K562 treated with DMSO at 1 percent for 48 hours (cell line): ENCODE data around the gene FZR1. TPM values are rescaled to one million over a fixed set of nuclear protein-coding genes. Genes with fewer than 3 reads are reported as not detected.

Experiments used
- total RNA-seq: library from RNA; unstranded; fragments of 300-600 nt; gene quantifications from 2 replicates; pipeline ENCODE4 v1.2.3, GENCODE V29; 2022; ENCODE audit warnings: low replicate concordance; ENCODE audit errors: extremely low read depth

The FZR1 gene
- not detected in 2 replicates for total RNA-seq

GRCh38 chr19:3505598-3506383 lies at the start of gene FZR1:
TSS of gene FZR1 (plus strand) at chr19:3506311. CDS start at chr19:3522990, 16,679 bp downstream.

GRCh38 chr19:3480383-3481091 lies 25.6 kb upstream of the FZR1 start, which contains the start of gene SMIM24:
TSS of gene SMIM24 (minus strand) at chr19:3480525. CDS start at chr19:3480463, 62 bp downstream.

GRCh38 chr19:3483226-3483628 lies 22.9 kb upstream of the FZR1 start, which contains the start of gene SMIM44:
TSS of gene SMIM44 (minus strand) at chr19:3483441. CDS start at chr19:3483403, 38 bp downstream.

GRCh38 chr19:3500429-3501101 lies 5.5 kb upstream of the FZR1 start, which contains the start of gene DOHH:
TSS of gene DOHH (minus strand) at chr19:3500674. CDS start at chr19:3496814, 3,860 bp downstream.

GRCh38 chr19:3538965-3539755 lies 33.0 kb downstream of the FZR1 start, which contains the start of gene TEKTIP1:
TSS of gene TEKTIP1 (plus strand) at chr19:3539174. CDS start at chr19:3539178, 4 bp downstream.

GRCh38 chr19:3557461-3558248 lies 51.5 kb downstream of the FZR1 start, which contains the start of gene MFSD12:
TSS of gene MFSD12 (minus strand) at chr19:3557586. CDS start at chr19:3557403, 183 bp downstream.

GRCh38 chr19:3572855-3573161 lies 66.7 kb downstream of the FZR1 start, which contains the start of gene HMG20B:
TSS of gene HMG20B (plus strand) at chr19:3572944. CDS start at chr19:3573310, 366 bp downstream.

GRCh38 chr19:3585301-3586126 lies 79.4 kb downstream of the FZR1 start, which contains the start of gene GIPC3:
TSS of gene GIPC3 (plus strand) at chr19:3585478. CDS start at chr19:3585598, 120 bp downstream.

Other genes starting within 250 kb of the FZR1 start
- gene NFIC, start 139.7 kb upstream of the FZR1 start, total RNA-seq = not detected in 2 replicates
- gene SMIM24, start 25.8 kb upstream of the FZR1 start, total RNA-seq = not detected in 2 replicates
- gene SMIM44, start 22.9 kb upstream of the FZR1 start, total RNA-seq = not detected in 2 replicates
- gene DOHH, start 5.6 kb upstream of the FZR1 start, total RNA-seq = not detected in 2 replicates
- not detected in 2 replicates for gene TEKTIP1, start 32.9 kb downstream of the FZR1 start, total RNA-seq
- gene MFSD12, start 51.3 kb downstream of the FZR1 start, total RNA-seq = not detected in 2 replicates
- gene HMG20B, start 66.6 kb downstream of the FZR1 start, total RNA-seq = not detected in 2 replicates
- gene GIPC3, start 79.2 kb downstream of the FZR1 start, total RNA-seq = not detected in 2 replicates
- not detected in 2 replicates for gene TBXA2R, start 100.6 kb downstream of the FZR1 start, total RNA-seq
- not detected in 2 replicates for gene CACTIN, start 120.5 kb downstream of the FZR1 start, total RNA-seq
- gene PIP5K1C, start 194.2 kb downstream of the FZR1 start, total RNA-seq = not detected in 2 replicates
- gene TJP3, start 202.1 kb downstream of the FZR1 start, total RNA-seq = not detected in 2 replicates